Measurements from ENCODE around the gene DYNC2H1.

DYNC2H1 gene

DNA sequence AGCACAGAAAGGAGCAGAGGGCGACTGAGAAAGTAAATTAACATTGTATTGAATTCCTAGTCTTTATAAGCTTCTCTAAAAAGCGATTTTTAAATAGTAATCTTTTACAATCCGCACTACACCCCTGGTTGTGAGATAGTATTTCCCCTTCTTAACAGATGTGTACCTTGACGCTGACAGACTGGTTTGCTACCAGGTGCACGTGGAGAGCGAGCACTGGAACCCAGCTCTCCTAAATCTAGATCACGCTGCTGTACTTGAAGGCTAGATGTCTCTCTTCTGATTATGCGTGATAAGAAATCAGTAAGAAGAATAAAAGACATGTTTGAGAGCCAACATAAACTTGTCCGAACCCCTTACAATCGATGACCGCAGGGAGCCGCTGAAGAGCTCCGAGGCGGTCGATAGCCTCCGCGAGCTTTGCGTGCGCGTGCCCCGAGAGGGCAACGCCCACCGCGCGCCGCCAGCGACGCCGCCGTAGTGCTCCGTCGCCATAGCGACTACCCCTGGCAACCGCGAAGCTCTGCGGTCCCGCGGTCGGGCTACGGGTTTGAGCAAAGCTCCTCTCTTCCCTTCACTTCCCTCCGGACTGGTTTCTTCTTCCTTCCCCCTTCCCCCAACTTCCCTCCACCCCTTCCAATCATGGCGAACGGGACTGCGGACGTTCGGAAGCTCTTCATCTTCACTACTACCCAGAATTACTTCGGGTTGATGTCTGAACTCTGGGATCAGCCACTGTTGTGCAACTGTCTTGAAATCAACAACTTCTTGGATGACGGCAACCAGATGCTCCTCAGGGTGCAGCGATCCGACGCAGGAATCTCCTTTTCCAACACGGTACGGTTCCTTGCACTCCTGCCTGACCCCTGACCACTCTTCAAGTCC lies at the start of gene DYNC2H1:
Gene DYNC2H1, plus strand, starts transcription at position 494 of the 885 bp plus-strand sequence. Its CDS starts 149 bp downstream, at position 643.
- H3K36me3 ChIP-seq (ENCODE audit: insufficient read depth, low read length): no peaks in the 10 kb centered on the region
- no peaks in the 10 kb centered on the region for H3K4me1 ChIP-seq (ENCODE audit: insufficient read depth, low read length)
- H3K9me3 ChIP-seq (ENCODE audit: control insufficient read depth, insufficient read depth, low read length): no peaks in the 10 kb centered on the region
- H3K9ac ChIP-seq (ENCODE audit: low read depth, low read length): peak within 1 kb of the TSS; percentile 83

- H3K4me1 ChIP-seq (ENCODE audit: insufficient read depth, low read length): no peaks in the 10 kb centered on the region
- no peaks in the 10 kb centered on the region for H3K9me3 ChIP-seq (ENCODE audit: control insufficient read depth, insufficient read depth, low read length)
- no peaks in the 10 kb centered on the region for H3K36me3 ChIP-seq (ENCODE audit: insufficient read depth, low read length)
- H3K9ac ChIP-seq (ENCODE audit: low read depth, low read length): no peak overlapping the region
Measured at GRCh38 chr11:103061656-103062055, 47.6 kb upstream of the DYNC2H1 start.

DNA sequence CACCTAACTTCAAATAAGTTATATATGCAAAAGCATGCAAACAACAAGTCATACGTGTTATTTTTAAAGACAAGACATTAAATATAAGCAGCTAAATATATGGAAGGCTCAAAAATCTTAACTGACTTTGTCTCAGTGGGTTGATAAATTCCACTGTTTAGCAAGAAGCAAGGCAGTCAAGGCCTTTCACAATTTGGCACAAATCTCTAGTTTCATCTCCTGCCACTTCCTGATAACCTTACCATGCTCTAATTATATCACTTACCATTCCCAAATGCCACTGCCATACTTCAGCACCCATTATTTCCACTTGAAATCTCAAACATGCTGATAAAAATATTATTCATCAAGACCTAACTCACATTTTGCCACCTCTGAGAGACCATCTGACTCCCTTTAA lies 42.1 kb upstream of the DYNC2H1 start:
- Histone ChIP-seq H3K4me1 (ENCODE audit: insufficient read depth, low read length) (no peaks in the 10 kb centered on the region), H3K9me3 (ENCODE audit: control insufficient read depth, insufficient read depth, low read length) (no peaks in the 10 kb centered on the region), H3K9ac (ENCODE audit: low read depth, low read length) (no peak overlapping the region), H3K36me3 (ENCODE audit: insufficient read depth, low read length) (no peaks in the 10 kb centered on the region)

GRCh38 chr11:103069367-103069766 lies 39.9 kb upstream of the DYNC2H1 start:
- Histone ChIP-seq H3K9ac (ENCODE audit: low read depth, low read length) (no peak overlapping the region), H3K4me1 (ENCODE audit: insufficient read depth, low read length) (no peaks in the 10 kb centered on the region), H3K9me3 (ENCODE audit: control insufficient read depth, insufficient read depth, low read length) (no peaks in the 10 kb centered on the region), H3K36me3 (ENCODE audit: insufficient read depth, low read length) (no peaks in the 10 kb centered on the region)

GRCh38 chr11:103070142-103070541 lies 39.1 kb upstream of the DYNC2H1 start:
- H3K9ac ChIP-seq (ENCODE audit: low read depth, low read length): no peak overlapping the region
- no peaks in the 10 kb centered on the region for H3K9me3 ChIP-seq (ENCODE audit: control insufficient read depth, insufficient read depth, low read length)
- peaks cover 5% of the 10 kb centered on the region; the same call in 1 of the 2 replicates for H3K36me3 ChIP-seq (ENCODE audit: insufficient read depth, low read length)
- H3K4me1 ChIP-seq (ENCODE audit: insufficient read depth, low read length): no peaks in the 10 kb centered on the region

DNA sequence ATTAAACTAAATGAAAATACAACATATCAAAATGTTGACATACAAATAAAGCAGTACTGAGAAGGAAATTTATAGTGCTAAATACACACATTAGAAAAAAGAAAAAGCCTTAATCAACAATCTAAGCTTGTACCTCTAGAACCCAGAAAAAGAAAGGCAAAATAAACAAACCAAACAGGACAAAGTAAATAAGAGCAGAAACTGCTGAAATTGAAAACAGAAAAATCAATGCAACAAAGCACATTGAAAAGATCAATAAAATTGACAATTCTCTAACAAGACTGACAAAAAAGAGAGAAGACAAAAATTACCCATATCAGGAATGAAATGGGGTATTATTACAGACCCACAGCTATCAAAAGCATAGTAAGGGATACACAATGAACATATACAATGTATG lies 38.2 kb upstream of the DYNC2H1 start:
- no peak overlapping the region for H3K9ac ChIP-seq (ENCODE audit: low read depth, low read length)
- no peaks in the 10 kb centered on the region for H3K9me3 ChIP-seq (ENCODE audit: control insufficient read depth, insufficient read depth, low read length)
- H3K4me1 ChIP-seq (ENCODE audit: insufficient read depth, low read length): no peaks in the 10 kb centered on the region
- H3K36me3 ChIP-seq (ENCODE audit: insufficient read depth, low read length): peaks cover 5% of the 10 kb centered on the region; the same call in 1 of the 2 replicates

DNA sequence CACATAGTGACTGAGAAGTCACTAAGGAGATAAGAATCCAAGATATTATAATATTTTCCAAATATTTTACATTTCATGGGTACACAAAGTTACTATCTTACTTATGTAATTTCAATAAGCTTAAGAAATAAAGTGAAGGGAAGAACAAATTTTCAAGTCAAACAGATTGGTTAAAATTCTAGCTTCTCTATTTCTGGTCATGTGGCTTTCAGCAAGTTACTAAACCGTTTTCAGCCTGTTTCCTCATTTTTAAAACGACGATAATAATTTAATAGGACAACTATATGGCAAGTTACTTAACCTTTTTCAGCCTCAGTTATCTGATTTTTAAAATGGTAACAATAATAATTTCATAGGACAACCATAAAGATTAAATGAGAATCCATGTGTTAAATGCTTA lies 32.9 kb upstream of the DYNC2H1 start:
- Histone ChIP-seq H3K9me3 (ENCODE audit: control insufficient read depth, insufficient read depth, low read length) (no peaks in the 10 kb centered on the region), H3K4me1 (ENCODE audit: insufficient read depth, low read length) (no peaks in the 10 kb centered on the region), H3K36me3 (ENCODE audit: insufficient read depth, low read length) (peaks cover 19% of the 10 kb centered on the region), H3K9ac (ENCODE audit: low read depth, low read length) (no peak overlapping the region)

GRCh38 chr11:103077554-103077953 lies 31.7 kb upstream of the DYNC2H1 start:
- no peaks in the 10 kb centered on the region for H3K9me3 ChIP-seq (ENCODE audit: control insufficient read depth, insufficient read depth, low read length)
- H3K9ac ChIP-seq (ENCODE audit: low read depth, low read length): no peak overlapping the region
- peaks cover 19% of the 10 kb centered on the region for H3K36me3 ChIP-seq (ENCODE audit: insufficient read depth, low read length)
- no peaks in the 10 kb centered on the region for H3K4me1 ChIP-seq (ENCODE audit: insufficient read depth, low read length)

GRCh38 chr11:103078710-103079109 lies 30.5 kb upstream of the DYNC2H1 start:
- H3K36me3 ChIP-seq (ENCODE audit: insufficient read depth, low read length): peaks cover 19% of the 10 kb centered on the region
- no peak overlapping the region for H3K9ac ChIP-seq (ENCODE audit: low read depth, low read length)
- H3K4me1 ChIP-seq (ENCODE audit: insufficient read depth, low read length): no peaks in the 10 kb centered on the region
- no peaks in the 10 kb centered on the region for H3K9me3 ChIP-seq (ENCODE audit: control insufficient read depth, insufficient read depth, low read length)

DNA sequence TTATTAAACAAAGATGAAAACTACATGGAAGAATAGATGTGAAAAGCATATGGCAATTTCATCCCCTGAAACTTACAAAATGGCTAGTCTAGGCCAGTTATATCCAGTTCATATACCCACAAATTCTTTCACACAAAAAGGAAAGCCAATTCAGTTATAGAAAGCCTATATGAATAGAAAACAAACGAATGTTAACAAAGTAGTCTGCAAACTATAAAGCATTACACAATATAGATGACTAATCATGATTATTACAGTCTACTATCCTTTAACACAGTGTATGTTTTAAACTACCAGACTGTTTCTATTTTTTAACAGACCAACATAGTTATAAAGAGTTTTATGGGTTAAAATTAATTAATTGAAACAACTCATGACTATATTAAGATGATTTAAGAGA lies 29.4 kb upstream of the DYNC2H1 start:
- H3K4me1 ChIP-seq (ENCODE audit: insufficient read depth, low read length): no peaks in the 10 kb centered on the region
- no peaks in the 10 kb centered on the region for H3K9me3 ChIP-seq (ENCODE audit: control insufficient read depth, insufficient read depth, low read length)
- H3K36me3 ChIP-seq (ENCODE audit: insufficient read depth, low read length): peaks cover 17% of the 10 kb centered on the region
- no peak overlapping the region for H3K9ac ChIP-seq (ENCODE audit: low read depth, low read length)

DNA sequence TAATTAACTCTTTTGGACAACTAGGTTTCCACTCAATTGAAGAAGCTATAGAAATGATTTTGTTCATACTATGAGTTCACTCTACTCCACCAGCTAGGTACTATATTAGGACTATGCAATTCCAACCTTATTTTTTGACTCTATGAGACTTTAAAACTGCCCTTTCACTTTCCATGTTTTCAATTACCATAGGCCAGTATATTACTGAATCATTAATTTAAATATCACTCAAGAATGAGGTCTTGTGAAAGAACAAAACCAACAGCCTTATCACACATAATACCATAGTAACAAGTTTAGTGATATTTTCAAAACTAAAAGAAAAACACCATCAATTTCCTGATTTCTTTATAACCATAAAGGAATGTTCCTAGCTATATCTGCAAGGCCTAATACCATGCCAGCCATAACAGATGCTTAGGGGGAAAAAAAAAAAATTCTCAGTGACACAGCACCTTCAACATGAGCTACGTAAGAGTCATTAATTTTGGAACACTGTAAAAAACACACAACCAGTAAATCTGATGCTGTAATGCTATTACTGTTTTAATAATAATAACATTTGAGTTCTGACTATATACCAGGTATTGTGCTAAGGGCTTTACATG lies 23.4 kb upstream of the DYNC2H1 start:
- Histone ChIP-seq H3K36me3 (ENCODE audit: insufficient read depth, low read length) (peaks cover 3% of the 10 kb centered on the region; the same call in 1 of the 2 replicates), H3K4me1 (ENCODE audit: insufficient read depth, low read length) (no peaks in the 10 kb centered on the region), H3K9ac (ENCODE audit: low read depth, low read length) (no peak overlapping the region), H3K9me3 (ENCODE audit: control insufficient read depth, insufficient read depth, low read length) (no peaks in the 10 kb centered on the region)

DNA sequence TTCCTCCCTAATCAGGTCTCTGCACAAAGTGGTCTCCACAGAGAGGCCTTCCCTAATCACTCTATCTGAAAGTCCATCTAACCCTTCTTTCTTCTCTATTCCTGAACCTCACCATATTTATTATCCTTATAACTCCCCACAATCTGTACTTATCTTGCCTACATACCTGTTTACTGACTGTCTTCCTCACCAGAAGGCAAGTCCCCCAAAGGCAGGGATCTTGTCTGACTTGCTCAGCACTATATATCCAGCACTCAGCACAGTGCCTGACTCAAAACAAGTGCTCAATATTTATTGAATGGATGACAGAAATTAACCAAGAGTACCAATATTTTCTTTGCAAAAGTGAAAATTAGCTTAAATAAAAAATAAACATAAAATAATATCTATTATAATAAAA lies 22.8 kb upstream of the DYNC2H1 start:
- H3K9ac ChIP-seq (ENCODE audit: low read depth, low read length): no peak overlapping the region
- no peaks in the 10 kb centered on the region for H3K4me1 ChIP-seq (ENCODE audit: insufficient read depth, low read length)
- no peaks in the 10 kb centered on the region for H3K9me3 ChIP-seq (ENCODE audit: control insufficient read depth, insufficient read depth, low read length)
- peaks cover 3% of the 10 kb centered on the region; the same call in 1 of the 2 replicates for H3K36me3 ChIP-seq (ENCODE audit: insufficient read depth, low read length)

DNA sequence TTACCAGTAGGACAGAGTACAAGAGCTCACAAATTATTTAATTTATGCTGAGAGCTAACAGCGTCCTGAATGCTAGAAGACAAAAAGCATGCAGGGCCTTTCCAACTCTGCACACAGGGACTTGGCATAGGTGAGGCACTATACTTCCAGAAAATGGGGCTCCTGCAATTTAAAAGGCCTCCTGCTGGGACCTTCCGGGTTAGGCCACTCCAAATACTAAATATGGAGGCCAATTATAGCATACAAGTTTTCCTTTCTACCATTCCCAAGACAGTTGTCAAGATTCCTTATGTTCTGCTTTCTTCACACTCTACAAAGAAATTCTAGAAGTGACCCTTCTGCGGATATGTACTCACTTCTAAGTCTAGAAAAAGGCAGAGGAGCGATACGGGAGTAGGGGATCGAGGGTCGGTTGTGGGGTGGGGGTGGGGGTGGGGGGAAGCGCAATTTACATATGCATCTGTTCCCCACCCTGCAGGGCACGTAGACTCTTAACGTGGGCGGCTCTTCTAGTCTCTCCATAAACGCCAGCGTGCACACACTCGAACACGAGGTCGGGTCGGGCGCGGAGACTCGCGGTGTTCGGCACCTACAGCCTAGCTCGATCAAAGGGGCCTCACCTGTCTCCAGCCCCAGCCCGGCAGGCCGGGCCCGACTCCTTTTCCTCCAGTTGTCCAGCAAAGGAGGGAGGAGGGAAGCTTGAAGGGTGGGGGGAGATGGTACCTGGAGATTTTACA lies 18.0 kb upstream of the DYNC2H1 start:
- H3K9me3 ChIP-seq (ENCODE audit: control insufficient read depth, insufficient read depth, low read length): no peaks in the 10 kb centered on the region
- no peaks in the 10 kb centered on the region for H3K4me1 ChIP-seq (ENCODE audit: insufficient read depth, low read length)

GRCh38 chr11:103091801-103092524 lies 17.3 kb upstream of the DYNC2H1 start, which contains the start of gene DCUN1D5:
DCUN1D5 (minus strand) TSS chr11:103092160; CDS start chr11:103091872, 288 bp downstream.
- H3K36me3 ChIP-seq (ENCODE audit: insufficient read depth, low read length): peaks cover 3% of the 10 kb centered on the region; the same call in 1 of the 2 replicates
- no peaks in the 10 kb centered on the region for H3K4me1 ChIP-seq (ENCODE audit: insufficient read depth, low read length)
- peak within 1 kb of the TSS; percentile 95 for H3K9ac ChIP-seq (ENCODE audit: low read depth, low read length)
- no peaks in the 10 kb centered on the region for H3K9me3 ChIP-seq (ENCODE audit: control insufficient read depth, insufficient read depth, low read length)

More for the DNA sequence above, 18.0 kb upstream of the DYNC2H1 start:
- H3K36me3 ChIP-seq (ENCODE audit: insufficient read depth, low read length): peaks cover 3% of the 10 kb centered on the region; the same call in 1 of the 2 replicates
- peak overlapping the region; percentile 95 for H3K9ac ChIP-seq (ENCODE audit: low read depth, low read length)

Measured in ES-I3 (cell line).